ENCODE results near the gene LMF1. TPM values are rescaled to one million over a fixed set of nuclear protein-coding genes. Genes with fewer than 3 reads are reported as not detected.
"Not testable (repeated sequence)": the region's sequence is repeated elsewhere in the genome, so short reads cannot be mapped to it uniquely, and the experiment has no call there.

Gene LMF1
- total RNA-seq, 1 donor from 2014 or later, result 40.6 TPM

GRCh38 chr16:866252-866896 is 104.4 kb downstream of the LMF1 start:
- no peak for DNase-seq

GRCh38 chr16:865026-865425 is 105.8 kb downstream of the LMF1 start:
- DNase-seq, result no peak

GRCh38 chr16:861446-861845 is 109.3 kb downstream of the LMF1 start:
- no peak for DNase-seq

- no peak for DNase-seq
Measured at GRCh38 chr16:860891-861290, 109.9 kb downstream of the LMF1 start.

GRCh38 chr16:858971-859370 is 111.8 kb downstream of the LMF1 start:
- not testable (repeated sequence) for DNase-seq

GRCh38 chr16:858441-858840 is 112.3 kb downstream of the LMF1 start:
- DNase-seq, result not testable (repeated sequence)

GRCh38 chr16:856811-857210 is 114.0 kb downstream of the LMF1 start:
- no peak for DNase-seq

- no peak for DNase-seq
Measured at GRCh38 chr16:856101-856500, 114.7 kb downstream of the LMF1 start.

GRCh38 chr16:855471-855870 is 115.3 kb downstream of the LMF1 start:
- peak; percentile 64 for DNase-seq

- no peak for DNase-seq
Measured at GRCh38 chr16:854808-855410, 115.9 kb downstream of the LMF1 start.

GRCh38 chr16:853981-854807 is 116.6 kb downstream of the LMF1 start:
- DNase-seq, result no peak

- no peak for DNase-seq
Measured at GRCh38 chr16:853306-853705, 117.5 kb downstream of the LMF1 start.

- no peak for DNase-seq
Measured at GRCh38 chr16:852451-853185, 118.2 kb downstream of the LMF1 start.

GRCh38 chr16:851871-852270 is 118.9 kb downstream of the LMF1 start:
- no peak for DNase-seq

- DNase-seq, result no peak
Measured at GRCh38 chr16:851209-851810, 119.5 kb downstream of the LMF1 start.

GRCh38 chr16:850668-851067 is 120.1 kb downstream of the LMF1 start:
- no peak for DNase-seq

- DNase-seq, result no peak
Measured at GRCh38 chr16:848510-849253, 122.1 kb downstream of the LMF1 start.

GRCh38 chr16:847681-848445 is 122.9 kb downstream of the LMF1 start:
- DNase-seq, result no peak

- DNase-seq, result no peak
Measured at GRCh38 chr16:847151-847550, 123.6 kb downstream of the LMF1 start.

GRCh38 chr16:845351-845745 is 125.4 kb downstream of the LMF1 start:
- no peak for DNase-seq
